Measurements from ENCODE around the gene PGLYRP3.

PGLYRP3 gene

DNA sequence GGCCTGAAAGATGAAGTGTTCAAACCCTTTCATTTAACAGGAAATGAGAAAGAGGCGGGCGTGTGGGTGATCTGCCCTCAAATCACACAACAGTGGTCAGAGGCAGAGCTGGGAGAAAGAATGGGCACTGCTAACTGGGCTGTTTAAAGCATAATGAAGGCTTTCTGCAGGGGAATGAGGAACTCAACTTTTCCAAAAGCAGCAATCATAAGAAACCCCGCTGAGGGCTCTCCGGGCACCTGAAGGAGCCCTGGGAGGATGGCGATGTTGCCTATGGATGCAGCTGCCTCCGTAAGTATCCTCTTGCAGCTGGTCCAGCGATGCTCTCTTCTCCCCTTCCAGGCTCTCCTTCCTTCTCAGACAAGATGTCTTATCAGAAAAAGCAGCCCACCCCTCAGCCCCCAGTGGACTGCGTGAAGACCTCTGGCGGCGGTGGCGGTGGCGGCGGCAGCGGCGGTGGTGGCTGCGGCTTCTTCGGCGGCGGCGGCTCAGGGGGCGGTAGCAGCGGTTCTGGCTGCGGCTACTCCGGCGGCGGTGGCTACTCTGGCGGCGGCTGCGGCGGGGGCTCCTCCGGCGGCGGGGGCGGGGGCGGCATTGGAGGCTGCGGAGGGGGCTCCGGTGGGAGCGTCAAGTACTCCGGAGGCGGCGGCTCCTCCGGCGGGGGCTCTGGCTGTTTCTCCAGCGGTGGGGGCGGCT lies 52.0 kb downstream of the PGLYRP3 start:
- no peak for DNase-seq (ENCODE audit: low read depth)

- DNase-seq (ENCODE audit: low read depth) = no peak
Measured at GRCh38 chr1:153259387-153259786, 53.4 kb downstream of the PGLYRP3 start, which contains the start of gene LORICRIN. LORICRIN (plus strand) TSS chr1:153259687; CDS start chr1:153260950, 1,263 bp downstream.

GRCh38 chr1:153253693-153254092 lies 59.1 kb downstream of the PGLYRP3 start:
- no peak for DNase-seq (ENCODE audit: low read depth)

GRCh38 chr1:153253076-153253475 lies 59.7 kb downstream of the PGLYRP3 start:
- DNase-seq (ENCODE audit: low read depth) = no peak

DNA sequence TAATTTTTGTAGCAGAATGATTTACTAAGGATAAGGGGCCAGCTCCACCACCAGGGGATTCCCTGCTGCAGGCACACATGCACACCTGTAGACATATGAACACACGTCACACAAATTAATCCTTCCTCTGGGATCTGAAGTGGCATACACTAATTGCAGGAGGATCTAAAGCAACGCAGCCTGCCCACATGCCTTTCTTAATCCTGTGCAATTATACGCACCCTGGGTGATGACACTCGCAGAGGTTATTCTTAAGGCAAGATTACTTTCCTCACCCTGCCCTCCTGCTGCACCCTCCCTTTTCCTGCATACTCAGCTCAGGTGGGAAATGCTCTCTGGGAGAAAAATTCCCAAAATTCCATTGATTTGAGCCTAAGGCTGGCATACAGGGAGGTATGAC lies 60.8 kb downstream of the PGLYRP3 start:
- DNase-seq (ENCODE audit: low read depth) = no peak

- DNase-seq (ENCODE audit: low read depth) = no peak
Measured at GRCh38 chr1:153251562-153251961, 61.2 kb downstream of the PGLYRP3 start.

- no peak for DNase-seq (ENCODE audit: low read depth)
Measured at GRCh38 chr1:153251087-153251486, 61.7 kb downstream of the PGLYRP3 start.

DNA sequence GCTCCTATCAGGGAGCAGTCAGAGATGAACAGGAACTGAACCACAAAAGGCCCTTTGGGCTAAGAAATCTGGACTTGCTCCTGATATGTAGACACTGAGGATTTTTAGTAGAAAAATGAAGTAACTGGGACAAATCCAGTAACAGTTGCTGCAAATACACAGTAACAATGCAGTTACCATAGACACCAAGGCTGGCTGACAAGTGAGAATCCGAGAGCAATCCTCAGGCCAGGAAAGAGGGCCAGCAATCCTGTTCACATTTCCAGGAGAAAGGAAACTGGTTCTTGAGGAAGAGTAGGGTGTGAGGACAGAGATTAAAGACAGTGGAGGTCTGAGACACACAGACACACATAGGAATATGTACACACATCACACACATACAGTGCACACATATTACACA lies 62.6 kb downstream of the PGLYRP3 start:
- DNase-seq (ENCODE audit: low read depth) = no peak

GRCh38 chr1:153248176-153248879 lies 64.4 kb downstream of the PGLYRP3 start:
- no peak for DNase-seq (ENCODE audit: low read depth)
